Posterior cingulate gyrus (tissue), 11 donors: Measurements from ENCODE around the gene IL2RA.

Source experiments
- DNase-seq, 10 donors: peaks; one replicate each; pipeline versions ENCODE4 v3.0.0 to v3.0.0-alpha.2; 2020 to 2021; ENCODE audit warnings: mixed read lengths in 3 of 10
- intact Hi-C: fragments of 100-400 bp; cut with DNase I; formaldehyde crosslinking; loops from one replicate; pipeline ENCODE4 v1.15.1; 2023

The IL2RA gene

GRCh38 chr10:5996696-5997095, 65.5 kb downstream of the IL2RA start:
- intact Hi-C loops: no loop called here
- DNase-seq: no peak

GRCh38 chr10:5992398-5992797, 69.8 kb downstream of the IL2RA start:
- no peak for DNase-seq
- intact Hi-C loops: no loop called here

GRCh38 chr10:5991708-5992107, 70.5 kb downstream of the IL2RA start:
- intact Hi-C loops: no loop called here
- DNase-seq: no peak

GRCh38 chr10:5989756-5990155, 72.4 kb downstream of the IL2RA start:
- DNase-seq: no peak
- intact Hi-C loops: no loop called here

GRCh38 chr10:5988336-5988920, 73.7 kb downstream of the IL2RA start:
- no peak for DNase-seq
- intact Hi-C loops: no loop called here

- no peak for DNase-seq
Measured at GRCh38 chr10:5987747-5988146, 74.4 kb downstream of the IL2RA start.

GRCh38 chr10:5985029-5985428, 77.1 kb downstream of the IL2RA start:
- intact Hi-C loops: no loop called here
- DNase-seq: no peak

More at GRCh38 chr10:5987747-5988146, 74.4 kb downstream of the IL2RA start:
- intact Hi-C loops: no loop called here

- intact Hi-C loops: no loop called here
- DNase-seq: no peak
Measured at GRCh38 chr10:5983774-5984173, 78.4 kb downstream of the IL2RA start.

GRCh38 chr10:5981529-5981928, 80.6 kb downstream of the IL2RA start:
- intact Hi-C loops: no loop called here
- DNase-seq: no peak

- no peak for DNase-seq
- intact Hi-C loops: no loop called here
Measured at GRCh38 chr10:5978230-5978489, 84.0 kb downstream of the IL2RA start.

GRCh38 chr10:5977471-5978229, 84.5 kb downstream of the IL2RA start, which contains the start of gene IL15RA:
Gene IL15RA (minus strand): TSS chr10:5977543. CDS start chr10:5977492, 51 bp downstream.
- peak in 7 of 10 donors; percentile 14 to 88 (median 45) for DNase-seq
- intact Hi-C loops: loop anchor here (2.0 kb wide), 1 partner anchor 33 kb away; no protein-coding TSS in a partner anchor

GRCh38 chr10:5976512-5977470, 85.4 kb downstream of the IL2RA start:
- peak in 4 of 10 donors; percentile 30 to 89 (median 82) for DNase-seq
- intact Hi-C loops: loop anchor here (2.0 kb wide), 1 partner anchor 32 kb away; no protein-coding TSS in a partner anchor

- intact Hi-C loops: loop anchor here (2.0 kb wide), 1 partner anchor 31 kb away; no protein-coding TSS in a partner anchor
- no peak for DNase-seq
Measured at GRCh38 chr10:5975641-5976473, 86.3 kb downstream of the IL2RA start.

- intact Hi-C loops: no loop called here
- DNase-seq: no peak
Measured at GRCh38 chr10:5973069-5973468, 89.1 kb downstream of the IL2RA start.

GRCh38 chr10:5971886-5972285, 90.3 kb downstream of the IL2RA start:
- no peak for DNase-seq
- intact Hi-C loops: no loop called here

GRCh38 chr10:5971315-5971832, 90.8 kb downstream of the IL2RA start:
- no peak for DNase-seq
- intact Hi-C loops: no loop called here

GRCh38 chr10:5970527-5970926, 91.6 kb downstream of the IL2RA start:
- intact Hi-C loops: no loop called here
- DNase-seq: no peak

- intact Hi-C loops: no loop called here
- no peak for DNase-seq
Measured at GRCh38 chr10:5970066-5970465, 92.1 kb downstream of the IL2RA start.

- DNase-seq: peak in 1 of 10 donors; percentile 58
- intact Hi-C loops: no loop called here
Measured at GRCh38 chr10:5968681-5969453, 93.3 kb downstream of the IL2RA start.
